H1 (cell line): ENCODE data around the gene CMTR1. TPM values are rescaled to one million over a fixed set of nuclear protein-coding genes. Genes with fewer than 3 reads are reported as not detected.
A peak's percentile ranks its signal among the peaks of the same experiment; 100 is the strongest.

Experiments used
- CTCF ChIA-PET: fragments of 300-600 bp; sonication (Branson Sonifier 250); formaldehyde crosslinking; loops from one replicate; lab custom pipeline; 2021; ENCODE audit not compliant: partially characterized antibody; lab: Charles Lee
- POLR2A ChIA-PET: fragments of 300-600 bp; sonication (Branson Sonifier 250); formaldehyde crosslinking; loops from one replicate; lab custom pipeline; 2021; ENCODE audit warnings: inconsistent platforms; ENCODE audit not compliant: partially characterized antibody; lab: Charles Lee
- DNase-seq, 2 experiments: peaks; one replicate each; pipeline versions ENCODE4 v3.0.0 to v3.0.0-alpha.2; 2010 to 2022; ENCODE audit warnings: low spot score in 2 of 2, low read depth in 1 of 2, mixed read lengths in 1 of 2
- FAIRE-seq: peaks from 2 replicates; lab custom pipeline; 2011; peaks lifted over from hg19 to GRCh38; lab: Jason Lieb, UNC
- H2AFZ ChIP-seq: 2 replicates; pipeline ENCODE4 v1.8.1; 2012; ENCODE audit warnings: low read length, inconsistent platforms
- H2AK5ac ChIP-seq: 2 replicates; pipeline ENCODE4 v1.6.1; 2013; ENCODE audit warnings: low read depth, low read length
- H2BK120ac ChIP-seq: replicated peaks from 2 replicates; pipeline ENCODE3; 2013; ENCODE audit warnings: low read depth, low read length, inconsistent platforms
- H2BK12ac ChIP-seq: 2 replicates; pipeline ENCODE4 v1.6.1; 2013; ENCODE audit warnings: low read depth, low read length
- H2BK15ac ChIP-seq: 2 replicates; pipeline ENCODE4 v1.6.1; 2013; ENCODE audit warnings: low read length
- H2BK20ac ChIP-seq: 2 replicates; pipeline ENCODE4 v1.6.1; 2013; ENCODE audit warnings: low read length
- H2BK5ac ChIP-seq: 2 replicates; pipeline ENCODE4 v1.6.1; 2013; ENCODE audit warnings: low read depth, low read length
- H3K14ac ChIP-seq: 2 replicates; pipeline ENCODE4 v1.6.1; 2013; ENCODE audit warnings: inconsistent platforms; ENCODE audit not compliant: insufficient read length
- H3K18ac ChIP-seq: 2 replicates; pipeline ENCODE4 v1.6.1; 2013; ENCODE audit warnings: low read length; ENCODE audit errors: extremely low read depth
- H3K23ac ChIP-seq: 2 replicates; pipeline ENCODE4 v1.6.1; 2013; ENCODE audit warnings: inconsistent platforms; ENCODE audit not compliant: insufficient read length
- H3K23me2 ChIP-seq: 2 replicates; pipeline ENCODE4 v1.6.1; 2013; ENCODE audit warnings: low read depth, low read length
- H3K27ac ChIP-seq: 2 replicates; pipeline ENCODE4 v1.6.1; 2011; ENCODE audit warnings: low read depth, low read length, inconsistent platforms
- H3K27me3 ChIP-seq, 4 experiments: replicated peaks in 1 of 4; 1 replicate in 1 of 4; 2 replicates in 3 of 4; pipeline versions ENCODE4 v1.6.1 to v1.8.1; 2011 to 2013; ENCODE audit warnings: low read length in 3 of 4, mild to moderate bottlenecking in 3 of 4, inconsistent platforms in 2 of 4, mixed read lengths in 2 of 4, moderate library complexity in 1 of 4; ENCODE audit not compliant: control insufficient read depth in 3 of 4, insufficient read depth in 3 of 4; ENCODE audit errors: extremely low read depth in 1 of 4
- H3K36me3 ChIP-seq, 4 experiments: 2 replicates each; pipeline versions ENCODE4 v1.6.1 to v1.8.1; 2011 to 2013; ENCODE audit warnings: mild to moderate bottlenecking in 4 of 4, low read length in 3 of 4, moderate library complexity in 2 of 4, control low read depth in 1 of 4, inconsistent platforms in 1 of 4; ENCODE audit not compliant: insufficient read depth in 4 of 4, control insufficient read depth in 2 of 4
- H3K4ac ChIP-seq: replicated peaks from 2 replicates; pipeline ENCODE3; 2013; ENCODE audit warnings: low read length, low read depth, mixed read lengths, inconsistent platforms; ENCODE audit not compliant: insufficient read length
- H3K4me1 ChIP-seq, 4 experiments: replicated peaks in 1 of 4; 1 replicate in 1 of 4; 2 replicates in 3 of 4; pipeline versions ENCODE4 v1.6.1 to v1.8.1; 2011 to 2013; ENCODE audit warnings: low read length in 3 of 4, inconsistent platforms in 2 of 4, mixed read lengths in 1 of 4; ENCODE audit not compliant: insufficient read depth in 4 of 4, control insufficient read depth in 3 of 4
- H3K4me2 ChIP-seq, 2 experiments: 2 replicates each; pipeline versions ENCODE4 v1.6.1 to v1.8.1; 2011 to 2013; ENCODE audit warnings: low read depth in 2 of 2, low read length in 2 of 2, control low read depth in 1 of 2, inconsistent platforms in 1 of 2, mild to moderate bottlenecking in 1 of 2; ENCODE audit not compliant: insufficient read depth in 1 of 2
- H3K4me3 ChIP-seq, 4 experiments: fragments of 200-600, 300-600 bp in 1 of 4; sonication (generic), shearing (Covaris generic), sonication (Bioruptor Twin) in 1 of 4; 2 replicates each; pipeline versions ENCODE4 v1.5.1 to v1.8.1; 2011 to 2016; ENCODE audit warnings: low read length in 4 of 4, low read depth in 3 of 4, control low read depth in 2 of 4, inconsistent platforms in 2 of 4, mild to moderate bottlenecking in 2 of 4, mixed read lengths in 1 of 4, moderate library complexity in 1 of 4; ENCODE audit not compliant: insufficient read depth in 2 of 4; ENCODE audit errors: extremely low read depth in 1 of 4
- H3K56ac ChIP-seq: replicated peaks from 2 replicates; pipeline ENCODE3; 2013; ENCODE audit warnings: low read depth, mild to moderate bottlenecking, mixed read lengths, low read length, inconsistent platforms; ENCODE audit not compliant: insufficient read length
- H3K79me1 ChIP-seq: 2 replicates; pipeline ENCODE4 v1.6.1; 2013; ENCODE audit warnings: low read depth, low read length, control low read depth
- H3K79me2 ChIP-seq, 2 experiments: 2 replicates each; pipeline versions ENCODE4 v1.6.1 to v1.8.1; 2012 to 2013; ENCODE audit warnings: low read length in 2 of 2, mild to moderate bottlenecking in 2 of 2, inconsistent platforms in 1 of 2; ENCODE audit not compliant: insufficient read depth in 2 of 2, control insufficient read depth in 1 of 2
- H3K9ac ChIP-seq, 4 experiments: replicated peaks in 1 of 4; 1 replicate in 1 of 4; 2 replicates in 3 of 4; pipeline versions ENCODE4 v1.6.1 to v1.8.1; 2011 to 2013; ENCODE audit warnings: low read depth in 3 of 4, low read length in 3 of 4, control low read depth in 2 of 4, mild to moderate bottlenecking in 2 of 4, moderate library complexity in 2 of 4, inconsistent platforms in 1 of 4; ENCODE audit errors: extremely low read depth in 1 of 4
- H3K9me3 ChIP-seq, 2 experiments: 2 replicates each; pipeline versions ENCODE4 v1.6.1 to v1.8.1; 2012 to 2013; ENCODE audit warnings: mild to moderate bottlenecking in 2 of 2, moderate library complexity in 2 of 2, control low read depth in 1 of 2, inconsistent platforms in 1 of 2, low read depth in 1 of 2, low read length in 1 of 2, mixed read lengths in 1 of 2; ENCODE audit not compliant: insufficient read depth in 2 of 2
- H4K20me1 ChIP-seq, 2 experiments: replicated peaks in 1 of 2; 2 replicates each; pipeline versions ENCODE3 to v1.8.1; 2011 to 2013; ENCODE audit warnings: inconsistent platforms in 2 of 2, low read length in 2 of 2, mild to moderate bottlenecking in 1 of 2; ENCODE audit not compliant: insufficient read depth in 2 of 2, control insufficient read depth in 1 of 2
- H4K5ac ChIP-seq: 2 replicates; pipeline ENCODE4 v1.6.1; 2013; ENCODE audit warnings: low read length, low read depth, mixed read lengths, inconsistent platforms; ENCODE audit not compliant: insufficient read length
- H4K8ac ChIP-seq: 2 replicates; pipeline ENCODE4 v1.8.0; 2013; ENCODE audit warnings: mild to moderate bottlenecking, moderate library complexity, low read length, inconsistent platforms; ENCODE audit not compliant: insufficient read depth; ENCODE audit errors: extremely low read depth
- H4K91ac ChIP-seq: replicated peaks from 2 replicates; pipeline ENCODE3; 2013; ENCODE audit warnings: low read length, mixed read lengths, inconsistent platforms; ENCODE audit not compliant: insufficient read length
- CTCF ChIP-seq, 3 experiments: IDR thresholded peaks; 1 replicate in 2 of 3; 2 replicates in 1 of 3; pipeline versions ENCODE4 v1.5.1 to v1.6.1; 2011; ENCODE audit warnings: low read length in 3 of 3, mild to moderate bottlenecking in 3 of 3, inconsistent platforms in 2 of 3, low read depth in 1 of 3, moderate library complexity in 1 of 3; ENCODE audit not compliant: insufficient read depth in 1 of 3; ENCODE audit errors: control extremely low read depth in 1 of 3
- RAD21 ChIP-seq, 2 experiments: IDR thresholded peaks in 1 of 2; conservative IDR thresholded peaks in 1 of 2; 2 replicates each; pipeline ENCODE4 v1.6.1; 2011; ENCODE audit warnings: low read depth in 2 of 2, low read length in 2 of 2, improper control_type of control experiment in 1 of 2, inconsistent platforms in 1 of 2, mild to moderate bottlenecking in 1 of 2, moderate library complexity in 1 of 2
- TCF12 ChIP-seq: IDR thresholded peaks from 2 replicates; pipeline ENCODE4 v1.6.1; 2011; ENCODE audit warnings: low read depth, mild to moderate bottlenecking, low read length
- WGBS, 2 experiments: shearing (Covaris generic) in 1 of 2; methylation state at CpG; one replicate each; pipeline versions ENCODE4 v1.1.6 to v1.1.7; 2013 to 2015; ENCODE audit warnings: low lambda C conversion rate in 2 of 2, mixed read lengths in 2 of 2, inconsistent platforms in 1 of 2, low coverage in 1 of 2, missing lambda C conversion rate in 1 of 2; ENCODE audit not compliant: insufficient replicate concordance in 2 of 2, insufficient coverage in 1 of 2, insufficient read length in 1 of 2; ENCODE audit errors: extremely low coverage in 1 of 2, missing lambda C conversion rate in 1 of 2; 5-methylcytosine and 5-hydroxymethylcytosine counted together
- polyA plus RNA-seq, 7 experiments: library from polyadenylated mRNA; depleted of rRNA in 3 of 7; stranded (reverse) in 5 of 7; unstranded in 2 of 7; fragments of >200 nt in 5 of 7; fragments of 200-250 nt in 2 of 7; gene quantifications; 1 replicate in 5 of 7; 2 replicates in 1 of 7; 4 replicates in 1 of 7; pipeline versions ENCODE4 v1.2.1 to v1.2.3, GENCODE V29; 2011 to 2013; ENCODE audit warnings: missing spikeins in 2 of 7, mixed read lengths in 2 of 7
- total RNA-seq: library from RNA; stranded (reverse); fragmentation: NEBNext Ultra II Directional; extraction: Animal tissue kit (Norgen Biotek cat#: 25700); gene quantifications from 2 replicates; pipeline ENCODE4 v1.2.1, GENCODE V29; 2021

CMTR1 gene
- total and polyA plus RNA-seq, 2 of the 8 experiments (the other 6 are each of a cell fraction or from before 2014, with no cell fraction given): 15.2 to 33.1 TPM

GRCh38 chr6:37483917-37484785 is 51.1 kb downstream of the CMTR1 start:
- peaks cover 0 to 15% (median 4%) of the 10 kb centered on the region in 4 experiments; a peak in 5 of 7 replicates for H3K4me1 ChIP-seq
- no peak overlapping the region; the same call in 1 of the 2 replicates for H3K18ac ChIP-seq
- ChIA-PET CTCF (interaction anchor here (0.6 to 2.6 kb wide), 46 partner anchors 8 to 304 kb away, joined by 3 to 17 read pairs (median 4); no protein-coding TSS in a partner anchor), POLR2A (interaction anchor here (0.8 kb wide), 1 partner anchor 17 kb away, joined by 3 read pairs; no protein-coding TSS in a partner anchor)
- H3K4ac ChIP-seq: no peak overlapping the region
- no peaks in the 10 kb centered on the region for H3K79me1 ChIP-seq
- H3K79me2 ChIP-seq: no peaks in the 10 kb centered on the region
- no peak overlapping the region for H2BK120ac ChIP-seq
- no peak overlapping the region for H4K5ac ChIP-seq
- H3K9me3 ChIP-seq: no peaks in the 10 kb centered on the region
- TF ChIP-seq CTCF (IDR thresholded peaks at IDR 0.05; ENCODE audit: control extremely low read depth in 1 of 3, insufficient read depth in 1 of 3, low read depth in 1 of 3, low read length in 3 of 3): peak in 2 of 3 experiments; percentile 91 to 97; a peak in 3 of 4 replicates
- peak; percentile 97 to 98 for TF ChIP-seq RAD21 (IDR thresholded peaks at IDR 0.05 in 1 of 2, conservative IDR thresholded peaks at IDR 0.05 in 1 of 2; ENCODE audit: low read depth in 2 of 2, low read length in 2 of 2)
- TF ChIP-seq TCF12: no peak
- peak overlapping the region; percentile 16; the same call in 1 of the 2 replicates for H2BK15ac ChIP-seq
- H3K23ac ChIP-seq: no peak overlapping the region
- no peaks in the 10 kb centered on the region for H3K23me2 ChIP-seq
- H3K36me3 ChIP-seq: peaks cover 0 to 9% (median 5%) of the 10 kb centered on the region in 4 experiments; a peak in 4 of 8 replicates
- no peaks in the 10 kb centered on the region for H3K27me3 ChIP-seq
- H3K4me2 ChIP-seq: no peak overlapping the region
- no peak overlapping the region for H4K91ac ChIP-seq
- no peak overlapping the region for H2AFZ ChIP-seq
- H3K9ac ChIP-seq: no peak overlapping the region
- no peak overlapping the region for H2BK5ac ChIP-seq
- FAIRE-seq (no peak), DNase-seq (peak; percentile 23 to 93)
- no peak overlapping the region for H2BK20ac ChIP-seq
- no peak overlapping the region for H3K27ac ChIP-seq
- no peak overlapping the region for H3K4me3 ChIP-seq
- no peak overlapping the region for H3K56ac ChIP-seq
- no peak overlapping the region for H2AK5ac ChIP-seq
- no peak overlapping the region for H4K8ac ChIP-seq
- H4K20me1 ChIP-seq: peaks cover 0 to 12% of the 10 kb centered on the region in 2 experiments
- no peak overlapping the region for H2BK12ac ChIP-seq
- no peak overlapping the region for H3K14ac ChIP-seq
- 53% methylated on average over 12 of the region's 20 CpGs; no CpG with 5 or more reads in 1 of the 2 experiments for WGBS, 2 experiments
